GM10248 (cell line): Measurements from ENCODE around the gene COMT.

ENCODE experiments used
- CTCF ChIA-PET: fragments of 300-600 bp; sonication (Branson Sonifier 250); formaldehyde crosslinking; extraction: SDS; loops from one replicate; lab custom pipeline; 2021; ENCODE audit warnings: antibody characterized with exemption; lab: Yijun Ruan, JAX
- POLR2A ChIA-PET: fragments of 350-650 bp; sonication (Branson Sonifier 250); formaldehyde crosslinking; extraction: SDS; loops from one replicate; lab custom pipeline; 2020; ENCODE audit warnings: antibody characterized with exemption; lab: Yijun Ruan, JAX
- DNase-seq: peaks from one replicate; pipeline ENCODE4 v3.0.0; 2012; ENCODE audit errors: extremely low spot score
- CTCF ChIP-seq: IDR thresholded peaks from 2 replicates; pipeline ENCODE4 v1.5.1; 2012; ENCODE audit warnings: mild to moderate bottlenecking, low read depth; ENCODE audit errors: extremely low read depth, missing control alignments, control extremely low read depth

COMT gene

GRCh38 chr22:19901577-19902244 lies 39.9 kb upstream of the COMT start:
- ChIA-PET CTCF (interaction anchor here (1.5 to 6.8 kb wide), 5 partner anchors 10 to 223 kb away, joined by 3 to 46 read pairs (median 6); no protein-coding TSS in a partner anchor), POLR2A (no interaction called here)
- TF ChIP-seq CTCF = no peak
- no peak for DNase-seq

GRCh38 chr22:19902245-19902715 lies 39.3 kb upstream of the COMT start:
- TF ChIP-seq CTCF = no peak
- CTCF ChIA-PET = interaction anchor here (1.5 to 6.8 kb wide), 5 partner anchors 10 to 223 kb away, joined by 3 to 46 read pairs (median 4); no protein-coding TSS in a partner anchor
- POLR2A ChIA-PET = no interaction called here
- DNase-seq = no peak

GRCh38 chr22:19903031-19903430 lies 38.5 kb upstream of the COMT start:
- CTCF ChIA-PET = interaction anchor here (1.1 to 6.8 kb wide), 4 partner anchors 11 to 173 kb away, joined by 3 to 46 read pairs (median 4); no protein-coding TSS in a partner anchor
- no peak for DNase-seq
- POLR2A ChIA-PET = no interaction called here
- no peak for TF ChIP-seq CTCF

- POLR2A ChIA-PET = no interaction called here
These were observed 38.1 kb upstream of the COMT start for GRCh38 chr22:19903513-19903912.

GRCh38 chr22:19904174-19904856 lies 37.3 kb upstream of the COMT start:
- TF ChIP-seq CTCF = no peak
- POLR2A ChIA-PET = no interaction called here
- CTCF ChIA-PET = interaction anchor here (1.1 to 6.8 kb wide), 2 partner anchors 158 to 174 kb away, joined by 3 to 46 read pairs; no protein-coding TSS in a partner anchor
- no peak for DNase-seq

More at GRCh38 chr22:19903513-19903912, 38.1 kb upstream of the COMT start:
- CTCF ChIA-PET = interaction anchor here (1.1 to 6.8 kb wide), 3 partner anchors 11 to 173 kb away, joined by 3 to 46 read pairs (median 4); no protein-coding TSS in a partner anchor
- DNase-seq = no peak
- TF ChIP-seq CTCF = no peak

- ChIA-PET CTCF (interaction anchor here (1.6 to 6.8 kb wide), 2 partner anchors 148 to 174 kb away, joined by 3 to 46 read pairs; no protein-coding TSS in a partner anchor), POLR2A (no interaction called here)
- DNase-seq = no peak
- TF ChIP-seq CTCF = no peak
These were observed 36.6 kb upstream of the COMT start for GRCh38 chr22:19904935-19905334.
